DMS 273 (cell line): Measurements from ENCODE around the gene NINJ2.
A peak's percentile ranks its signal among the peaks of the same experiment; 100 is the strongest.
"Not testable (repeated sequence)": the region's sequence is repeated elsewhere in the genome, so short reads cannot be mapped to it uniquely, and the experiment has no call there.

Experiments
- DNase-seq: peaks from one replicate; lab custom pipeline; 2025; ENCODE audit not compliant: unreplicated experiment; lab: John Stamatoyannopoulos, UW

Gene NINJ2

GRCh38 chr12:642633-643474 is 20.4 kb downstream of the NINJ2 start:
- DNase-seq, result peak; percentile 76

- not testable (repeated sequence) for DNase-seq
These were observed 21.9 kb downstream of the NINJ2 start for GRCh38 chr12:641321-641720.

- no peak for DNase-seq
These were observed 22.5 kb downstream of the NINJ2 start for GRCh38 chr12:640773-641172.

- DNase-seq, result no peak
These were observed 23.3 kb downstream of the NINJ2 start for GRCh38 chr12:639988-640387.

GRCh38 chr12:639566-639965 is 23.7 kb downstream of the NINJ2 start:
- DNase-seq, result no peak

- DNase-seq, result no peak
These were observed 24.2 kb downstream of the NINJ2 start for GRCh38 chr12:638953-639557.

GRCh38 chr12:636632-637031 is 26.6 kb downstream of the NINJ2 start:
- DNase-seq, result no peak

- no peak for DNase-seq
These were observed 29.5 kb downstream of the NINJ2 start for GRCh38 chr12:633731-634130.

GRCh38 chr12:632102-632696 is 31.0 kb downstream of the NINJ2 start:
- no peak for DNase-seq

GRCh38 chr12:630656-631632 is 32.3 kb downstream of the NINJ2 start:
- no peak for DNase-seq

- DNase-seq, result not testable (repeated sequence)
These were observed 34.5 kb downstream of the NINJ2 start for GRCh38 chr12:628742-629078.

- no peak for DNase-seq
These were observed 35.1 kb downstream of the NINJ2 start for GRCh38 chr12:627863-628741.

- no peak for DNase-seq
These were observed 36.0 kb downstream of the NINJ2 start for GRCh38 chr12:627285-627684.

GRCh38 chr12:625998-626397 is 37.2 kb downstream of the NINJ2 start:
- DNase-seq, result no peak

GRCh38 chr12:623865-624372 is 39.3 kb downstream of the NINJ2 start:
- DNase-seq, result no peak

GRCh38 chr12:623172-623864 is 39.9 kb downstream of the NINJ2 start:
- DNase-seq, result no peak

- no peak for DNase-seq
These were observed 40.8 kb downstream of the NINJ2 start for GRCh38 chr12:622416-622815.

- DNase-seq, result no peak
These were observed 43.9 kb downstream of the NINJ2 start for GRCh38 chr12:619346-619745.

- DNase-seq, result no peak
These were observed 44.6 kb downstream of the NINJ2 start for GRCh38 chr12:618605-619004.
